Fibroblast of lung (primary cell): Measurements from ENCODE around the gene POLR2H. TPM values are rescaled to one million over a fixed set of nuclear protein-coding genes. Genes with fewer than 3 reads are reported as not detected.

ENCODE experiments used
- DNase-seq, 2 donors: peaks; one replicate each; pipeline versions ENCODE4 v3.0.0 to v3.0.0-alpha.2; 2010; ENCODE audit warnings: low read depth in 2 of 2
- H2AFZ ChIP-seq: 2 replicates; pipeline ENCODE4 v1.5.1; 2012; ENCODE audit warnings: low read length, control low read depth, inconsistent platforms
- H3K27ac ChIP-seq: 2 replicates; pipeline ENCODE4 v1.5.1; 2011; ENCODE audit warnings: low read length, control low read depth; ENCODE audit not compliant: insufficient read depth
- H3K27me3 ChIP-seq: 2 replicates; pipeline ENCODE4 v1.5.1; 2011; ENCODE audit warnings: mild to moderate bottlenecking, low read length; ENCODE audit not compliant: control insufficient read depth, insufficient read depth
- H3K36me3 ChIP-seq: 2 replicates; pipeline ENCODE4 v1.5.1; 2011; ENCODE audit warnings: low read length; ENCODE audit not compliant: control insufficient read depth, insufficient read depth
- H3K4me1 ChIP-seq: 2 replicates; pipeline ENCODE4 v1.5.1; 2011; ENCODE audit warnings: low read length; ENCODE audit not compliant: control insufficient read depth, insufficient read depth; ENCODE audit errors: extremely low read depth
- H3K4me2 ChIP-seq: 2 replicates; pipeline ENCODE4 v1.5.1; 2011; ENCODE audit warnings: low read length, control low read depth; ENCODE audit not compliant: insufficient read depth; ENCODE audit errors: extremely low read depth
- H3K4me3 ChIP-seq, 4 experiments: fragments of 200-600 bp in 1 of 4; sonication (generic) in 1 of 4; replicated peaks in 1 of 4; 2 replicates each; pipeline ENCODE4 v1.5.1; 2011 to 2016; ENCODE audit warnings: low read length in 4 of 4, low read depth in 3 of 4, mild to moderate bottlenecking in 3 of 4, control low read depth in 2 of 4, inconsistent platforms in 1 of 4, mixed read lengths in 1 of 4; ENCODE audit not compliant: insufficient read depth in 1 of 4; ENCODE audit errors: control extremely low read depth in 1 of 4
- H3K79me2 ChIP-seq: 2 replicates; pipeline ENCODE4 v1.5.1; 2012; ENCODE audit warnings: mild to moderate bottlenecking, low read length, inconsistent platforms; ENCODE audit not compliant: control insufficient read depth, insufficient read depth
- H3K9ac ChIP-seq: 2 replicates; pipeline ENCODE4 v1.5.1; 2011; ENCODE audit warnings: mild to moderate bottlenecking, low read length, control low read depth; ENCODE audit not compliant: insufficient read depth
- H3K9me3 ChIP-seq: 2 replicates; pipeline ENCODE4 v1.5.1; 2012; ENCODE audit warnings: low read depth, low read length; ENCODE audit not compliant: control insufficient read depth, insufficient read depth
- H4K20me1 ChIP-seq: 2 replicates; pipeline ENCODE4 v1.5.1; 2011; ENCODE audit warnings: low read length; ENCODE audit not compliant: control insufficient read depth, insufficient read depth; ENCODE audit errors: extremely low read depth
- CTCF ChIP-seq, 2 donors: IDR thresholded peaks in 1 of 2; conservative IDR thresholded peaks in 1 of 2; 1 replicate in 1 of 2; 2 replicates in 1 of 2; pipeline ENCODE4 v1.5.1; 2011 to 2012; ENCODE audit warnings: low read length in 2 of 2, control low read depth in 1 of 2, inconsistent platforms in 1 of 2, low read depth in 1 of 2, mild to moderate bottlenecking in 1 of 2
- EZH2 ChIP-seq: IDR thresholded peaks from 2 replicates; pipeline ENCODE4 v1.5.1; 2012; ENCODE audit warnings: low read length, control low read depth, mild to moderate bottlenecking; ENCODE audit errors: missing control alignments
- polyA plus RNA-seq, 2 donors: library from polyadenylated mRNA; depleted of rRNA in 1 of 2; stranded (reverse) in 1 of 2; unstranded in 1 of 2; fragments of >200 nt; gene quantifications; 2 replicates each; pipeline ENCODE4 v1.2.1, GENCODE V29; 2011 to 2012; ENCODE audit warnings: missing spikeins in 1 of 2
- total RNA-seq: library from RNA; depleted of rRNA; stranded (reverse); fragments of >200 nt; gene quantifications from 2 replicates; pipeline ENCODE4 v1.2.1, GENCODE V29; 2014

The POLR2H gene
- total and polyA plus RNA-seq, 2 donors (not counting 1 experiment from before 2014, with no cell fraction given): 62.4 to 100 TPM

GRCh38 chr3:184334470-184335158 is 26.9 kb upstream of the POLR2H start:
- H3K4me1 ChIP-seq: peaks cover 36% of the 10 kb centered on the region
- no peak overlapping the region for H2AFZ ChIP-seq
- no peaks in the 10 kb centered on the region for H3K27me3 ChIP-seq
- H3K4me3 ChIP-seq: no peak overlapping the region
- TF ChIP-seq EZH2 (no peak), CTCF (conservative IDR thresholded peaks at IDR 0.05 in 1 of 2, IDR thresholded peaks at IDR 0.05 in 1 of 2; ENCODE audit: low read depth in 1 of 2, low read length in 2 of 2) (no peak)
- H3K4me2 ChIP-seq: no peak overlapping the region
- H3K79me2 ChIP-seq: peaks cover 23% of the 10 kb centered on the region
- H4K20me1 ChIP-seq: no peaks in the 10 kb centered on the region
- H3K9ac ChIP-seq: no peak overlapping the region
- peak; percentile 46 to 81 for DNase-seq
- peaks cover 23% of the 10 kb centered on the region for H3K36me3 ChIP-seq
- no peaks in the 10 kb centered on the region for H3K9me3 ChIP-seq
- H3K27ac ChIP-seq: peak overlapping the region; percentile 92

- Histone ChIP-seq H3K27ac (peak overlapping the region; percentile 92), H3K4me2 (no peak overlapping the region), H3K9me3 (no peaks in the 10 kb centered on the region), H4K20me1 (no peaks in the 10 kb centered on the region), H3K4me3 (peak overlapping the region in 1 of 4 experiments; percentile 72), H3K79me2 (peaks cover 24% of the 10 kb centered on the region), H3K9ac (peak overlapping the region; percentile 40), H3K36me3 (peaks cover 23% of the 10 kb centered on the region), H3K4me1 (peaks cover 36% of the 10 kb centered on the region), H3K27me3 (no peaks in the 10 kb centered on the region), H2AFZ (no peak overlapping the region)
- no peak for DNase-seq
- TF ChIP-seq CTCF (conservative IDR thresholded peaks at IDR 0.05 in 1 of 2, IDR thresholded peaks at IDR 0.05 in 1 of 2; ENCODE audit: low read depth in 1 of 2, low read length in 2 of 2): no peak
- no peak for TF ChIP-seq EZH2
Measured at GRCh38 chr3:184335291-184335660, 26.2 kb upstream of the POLR2H start.

- Histone ChIP-seq H3K27ac (peak overlapping the region; percentile 92), H3K4me2 (peak overlapping the region; percentile 95), H3K36me3 (peaks cover 23% of the 10 kb centered on the region), H2AFZ (no peak overlapping the region), H3K4me1 (peaks cover 38% of the 10 kb centered on the region), H3K9ac (peak overlapping the region; percentile 86), H4K20me1 (no peaks in the 10 kb centered on the region), H3K79me2 (peaks cover 24% of the 10 kb centered on the region), H3K27me3 (no peaks in the 10 kb centered on the region), H3K4me3 (peak overlapping the region; percentile 47 to 72 (median 60)), H3K9me3 (no peaks in the 10 kb centered on the region)
- DNase-seq: peak; percentile 76 to 79
- TF ChIP-seq EZH2: no peak
Measured at GRCh38 chr3:184335661-184336546, 25.6 kb upstream of the POLR2H start.
